Measurements from ENCODE around the gene PIK3R2.

DNA sequence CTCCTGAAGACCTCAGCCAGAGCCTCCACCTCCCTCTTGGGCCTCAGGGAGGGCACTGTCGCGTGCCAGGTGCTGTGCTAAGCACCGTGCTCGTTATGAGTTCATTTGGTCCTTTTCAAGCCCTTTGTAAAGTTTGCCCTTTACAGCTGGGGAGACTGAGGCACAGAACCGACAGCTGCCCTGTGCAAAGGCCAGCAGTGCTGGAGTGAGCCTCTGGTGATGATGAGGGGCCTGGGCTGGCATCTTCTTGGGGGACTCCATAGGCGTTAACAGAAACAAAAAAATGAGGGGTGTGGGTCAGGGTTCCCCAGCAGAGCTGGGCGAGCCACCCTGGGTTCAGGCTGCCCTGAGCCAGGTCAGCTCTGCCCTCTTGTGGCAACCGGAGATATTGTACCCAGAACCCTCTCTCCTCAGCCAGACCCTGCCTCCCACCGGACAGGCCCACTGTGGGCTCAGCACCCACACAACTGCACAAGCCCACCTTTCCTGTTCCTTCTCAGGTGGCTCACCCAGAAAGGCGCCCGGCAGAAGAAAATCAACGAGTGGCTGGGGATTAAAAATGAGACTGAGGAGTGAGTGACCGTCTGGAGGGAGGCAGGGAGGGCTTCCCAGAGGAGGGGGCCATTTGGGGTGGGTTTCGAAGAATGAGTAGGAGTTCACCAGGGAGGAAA, 15.1 kb downstream of the PIK3R2 start:
- TF ChIP-seq, protein P1, sequence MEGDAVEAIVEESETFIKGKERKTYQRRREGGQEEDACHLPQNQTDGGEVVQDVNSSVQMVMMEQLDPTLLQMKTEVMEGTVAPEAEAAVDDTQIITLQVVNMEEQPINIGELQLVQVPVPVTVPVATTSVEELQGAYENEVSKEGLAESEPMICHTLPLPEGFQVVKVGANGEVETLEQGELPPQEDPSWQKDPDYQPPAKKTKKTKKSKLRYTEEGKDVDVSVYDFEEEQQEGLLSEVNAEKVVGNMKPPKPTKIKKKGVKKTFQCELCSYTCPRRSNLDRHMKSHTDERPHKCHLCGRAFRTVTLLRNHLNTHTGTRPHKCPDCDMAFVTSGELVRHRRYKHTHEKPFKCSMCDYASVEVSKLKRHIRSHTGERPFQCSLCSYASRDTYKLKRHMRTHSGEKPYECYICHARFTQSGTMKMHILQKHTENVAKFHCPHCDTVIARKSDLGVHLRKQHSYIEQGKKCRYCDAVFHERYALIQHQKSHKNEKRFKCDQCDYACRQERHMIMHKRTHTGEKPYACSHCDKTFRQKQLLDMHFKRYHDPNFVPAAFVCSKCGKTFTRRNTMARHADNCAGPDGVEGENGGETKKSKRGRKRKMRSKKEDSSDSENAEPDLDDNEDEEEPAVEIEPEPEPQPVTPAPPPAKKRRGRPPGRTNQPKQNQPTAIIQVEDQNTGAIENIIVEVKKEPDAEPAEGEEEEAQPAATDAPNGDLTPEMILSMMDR (IDR thresholded peaks at IDR 0.05; ENCODE audit: poor library complexity, severe bottlenecking), result peak; percentile 64
- TF ChIP-seq, protein P2, sequence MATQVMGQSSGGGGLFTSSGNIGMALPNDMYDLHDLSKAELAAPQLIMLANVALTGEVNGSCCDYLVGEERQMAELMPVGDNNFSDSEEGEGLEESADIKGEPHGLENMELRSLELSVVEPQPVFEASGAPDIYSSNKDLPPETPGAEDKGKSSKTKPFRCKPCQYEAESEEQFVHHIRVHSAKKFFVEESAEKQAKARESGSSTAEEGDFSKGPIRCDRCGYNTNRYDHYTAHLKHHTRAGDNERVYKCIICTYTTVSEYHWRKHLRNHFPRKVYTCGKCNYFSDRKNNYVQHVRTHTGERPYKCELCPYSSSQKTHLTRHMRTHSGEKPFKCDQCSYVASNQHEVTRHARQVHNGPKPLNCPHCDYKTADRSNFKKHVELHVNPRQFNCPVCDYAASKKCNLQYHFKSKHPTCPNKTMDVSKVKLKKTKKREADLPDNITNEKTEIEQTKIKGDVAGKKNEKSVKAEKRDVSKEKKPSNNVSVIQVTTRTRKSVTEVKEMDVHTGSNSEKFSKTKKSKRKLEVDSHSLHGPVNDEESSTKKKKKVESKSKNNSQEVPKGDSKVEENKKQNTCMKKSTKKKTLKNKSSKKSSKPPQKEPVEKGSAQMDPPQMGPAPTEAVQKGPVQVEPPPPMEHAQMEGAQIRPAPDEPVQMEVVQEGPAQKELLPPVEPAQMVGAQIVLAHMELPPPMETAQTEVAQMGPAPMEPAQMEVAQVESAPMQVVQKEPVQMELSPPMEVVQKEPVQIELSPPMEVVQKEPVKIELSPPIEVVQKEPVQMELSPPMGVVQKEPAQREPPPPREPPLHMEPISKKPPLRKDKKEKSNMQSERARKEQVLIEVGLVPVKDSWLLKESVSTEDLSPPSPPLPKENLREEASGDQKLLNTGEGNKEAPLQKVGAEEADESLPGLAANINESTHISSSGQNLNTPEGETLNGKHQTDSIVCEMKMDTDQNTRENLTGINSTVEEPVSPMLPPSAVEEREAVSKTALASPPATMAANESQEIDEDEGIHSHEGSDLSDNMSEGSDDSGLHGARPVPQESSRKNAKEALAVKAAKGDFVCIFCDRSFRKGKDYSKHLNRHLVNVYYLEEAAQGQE (IDR thresholded peaks at IDR 0.05; ENCODE audit: borderline replicate concordance), result no peak
- TF ChIP-seq MXI1 (conservative IDR thresholded peaks at IDR 0.05; ENCODE audit: poor library complexity, severe bottlenecking) (no peak), POLR2AphosphoS5 (IDR thresholded peaks at IDR 0.05) (no peak), RAD21 (conservative IDR thresholded peaks at IDR 0.05) (peak; percentile 58), EP300 (conservative IDR thresholded peaks at IDR 0.05; ENCODE audit: poor library complexity, severe bottlenecking) (no peak), SMC3 (conservative IDR thresholded peaks at IDR 0.05; ENCODE audit: poor library complexity) (peak; percentile 66), TAF1 (IDR thresholded peaks at IDR 0.05; ENCODE audit: low read depth) (no peak), EZH2 (IDR thresholded peaks at IDR 0.05; ENCODE audit: borderline replicate concordance, insufficient read depth, low read length, poor library complexity, severe bottlenecking) (no peak)

Data from neural cell (in vitro differentiated cells).